NCI-H2196 treated with DMSO at 0.1 percent for 48 hours (cell line): ENCODE results near the gene CLDN7.

Experiments used
- DNase-seq: peaks from one replicate; lab custom pipeline; 2025; ENCODE audit not compliant: unreplicated experiment; lab: John Stamatoyannopoulos, UW

Gene CLDN7

DNA sequence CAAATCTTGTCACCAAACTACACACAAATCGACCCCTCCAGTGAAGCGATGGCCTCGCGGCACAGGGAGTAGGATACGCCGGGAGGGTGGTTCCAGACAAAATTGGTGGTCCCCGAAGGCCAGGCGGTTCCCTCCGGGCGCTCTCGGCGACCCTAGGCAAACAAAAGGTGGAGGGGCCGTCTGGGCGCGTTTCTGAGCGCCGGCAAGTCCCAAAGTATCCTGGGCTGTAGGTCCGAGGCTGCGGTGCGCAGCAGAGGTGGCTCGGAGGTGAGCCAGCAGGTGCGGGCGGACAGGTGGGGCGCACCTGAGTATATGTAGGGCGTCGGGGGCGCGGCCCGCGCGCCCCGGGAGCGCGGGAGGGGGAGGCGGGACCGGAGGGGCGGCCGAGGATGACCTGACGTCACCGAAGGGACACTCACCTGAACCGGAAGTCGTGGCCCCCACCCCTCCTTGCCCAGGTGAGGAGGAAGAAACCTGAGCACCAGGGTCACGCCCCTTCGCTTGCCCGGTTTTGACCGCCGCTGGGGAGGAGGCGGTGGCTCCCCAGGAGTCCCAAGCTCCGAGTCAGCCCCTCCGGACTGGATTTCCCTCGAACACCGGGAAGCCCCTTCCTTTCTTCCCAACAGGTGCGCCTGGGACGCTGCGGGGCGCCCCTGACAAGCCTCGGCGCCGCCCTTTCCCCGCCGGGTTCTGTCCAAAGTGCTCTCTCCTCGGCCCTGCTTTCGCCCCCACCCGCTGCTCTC, at the start of gene CLDN7:
TSS of gene CLDN7 (minus strand) at position 287 of the 743 bp plus-strand sequence. CDS start 435 bp downstream, outside the sequence.
- DNase-seq: peak; percentile 53

DNA sequence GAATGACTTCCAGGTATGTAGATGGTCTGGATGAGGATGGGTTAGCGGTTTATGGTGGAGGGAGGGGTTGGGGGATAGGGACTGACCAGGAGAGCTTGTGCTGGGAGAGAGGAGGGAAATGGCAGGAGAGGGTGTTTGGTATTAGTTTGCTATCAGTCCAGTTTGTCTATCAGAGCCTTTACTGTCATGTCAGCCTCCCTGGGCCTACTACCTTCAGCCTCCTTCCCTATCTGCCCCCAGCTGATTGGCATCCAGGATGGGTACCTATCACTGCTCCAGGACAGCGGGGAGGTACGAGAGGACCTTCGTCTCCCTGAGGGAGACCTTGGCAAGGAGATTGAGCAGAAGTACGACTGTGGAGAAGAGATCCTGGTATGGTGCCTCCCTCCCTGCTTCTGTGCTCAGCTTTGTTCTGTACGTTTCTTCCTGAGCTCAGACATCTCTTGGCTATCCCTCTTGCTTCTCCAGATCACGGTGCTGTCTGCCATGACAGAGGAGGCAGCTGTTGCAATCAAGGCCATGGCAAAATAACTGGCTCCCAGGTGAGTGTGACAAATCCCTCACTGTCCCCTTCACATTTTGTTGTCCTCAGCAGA, 48.9 kb upstream of the CLDN7 start:
- no peak for DNase-seq

GRCh38 chr17:7309628-7310027, 47.4 kb upstream of the CLDN7 start:
- no peak for DNase-seq

- DNase-seq: peak; percentile 42
These were observed 46.6 kb upstream of the CLDN7 start for GRCh38 chr17:7308625-7309433.

DNA sequence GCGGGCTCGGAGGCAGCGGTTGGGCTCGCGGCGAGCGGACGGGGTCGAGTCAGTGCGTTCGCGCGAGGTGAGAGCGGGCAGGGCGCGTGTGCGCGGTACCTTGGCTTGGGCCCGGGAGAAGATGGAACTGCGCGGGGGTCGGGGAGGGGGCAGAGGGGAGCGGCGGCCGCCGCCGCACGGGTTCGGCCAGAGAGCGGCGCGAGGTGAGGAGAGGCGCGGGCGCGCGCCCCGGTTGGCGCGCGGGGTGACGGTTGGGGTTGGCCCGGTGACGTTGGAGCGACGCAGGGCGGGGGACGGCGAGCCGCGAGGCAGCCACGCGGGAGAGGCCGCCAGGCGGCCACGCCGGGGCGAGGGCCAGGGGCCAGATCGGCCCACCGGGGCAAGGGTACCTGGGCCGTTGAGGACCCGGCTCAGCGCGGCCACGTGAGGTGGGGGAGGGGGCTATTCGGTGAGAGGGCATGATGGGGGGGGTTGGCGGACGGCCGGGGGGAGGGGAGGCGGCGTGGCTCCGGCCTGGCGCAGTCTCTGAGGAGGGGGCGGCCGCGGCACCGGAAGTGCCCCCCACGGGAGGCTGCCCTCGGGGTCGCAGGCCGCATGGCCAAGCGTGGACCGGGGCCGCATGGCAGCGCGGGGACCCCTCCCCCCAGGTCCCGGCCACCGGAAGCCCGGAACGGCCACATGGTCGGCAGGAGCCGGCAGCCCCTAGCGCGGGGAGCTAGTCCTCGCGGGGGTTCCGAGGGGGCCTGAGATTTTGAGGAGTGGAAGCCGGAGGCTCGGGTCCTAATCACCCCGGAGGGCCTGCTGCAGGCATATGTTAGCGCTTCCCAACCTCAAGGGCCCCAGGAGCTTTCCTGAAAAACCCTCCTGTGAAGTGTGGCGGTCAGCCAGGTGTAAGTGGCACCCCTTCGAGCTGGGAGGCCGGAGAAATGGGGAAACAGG, 45.7 kb upstream of the CLDN7 start:
- no peak for DNase-seq

GRCh38 chr17:7306911-7307685, 44.8 kb upstream of the CLDN7 start, which contains the start of gene EIF5A:
TSS of gene EIF5A (plus strand) at chr17:7307628. CDS start at chr17:7309636, 2,008 bp downstream.
- peak; percentile 97 for DNase-seq

DNA sequence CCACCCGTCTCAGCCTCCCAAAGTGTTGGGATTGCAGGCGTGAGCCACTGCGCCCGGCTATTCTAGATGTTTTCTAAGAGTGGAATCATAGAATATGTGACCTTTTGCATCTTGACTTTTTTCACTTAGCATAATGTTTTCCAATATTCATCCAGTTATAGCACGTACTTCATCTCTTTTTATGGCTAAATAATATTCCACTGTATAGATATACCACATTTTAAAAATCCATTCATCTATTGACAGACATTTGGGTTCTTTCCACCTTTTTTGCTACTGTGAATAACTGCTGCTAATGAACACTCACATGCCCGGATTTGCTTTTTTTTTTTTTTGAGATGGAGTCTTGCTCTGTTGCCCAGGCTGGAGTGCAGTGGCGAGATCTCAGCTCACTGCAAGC, 41.9 kb upstream of the CLDN7 start:
- no peak for DNase-seq

DNA sequence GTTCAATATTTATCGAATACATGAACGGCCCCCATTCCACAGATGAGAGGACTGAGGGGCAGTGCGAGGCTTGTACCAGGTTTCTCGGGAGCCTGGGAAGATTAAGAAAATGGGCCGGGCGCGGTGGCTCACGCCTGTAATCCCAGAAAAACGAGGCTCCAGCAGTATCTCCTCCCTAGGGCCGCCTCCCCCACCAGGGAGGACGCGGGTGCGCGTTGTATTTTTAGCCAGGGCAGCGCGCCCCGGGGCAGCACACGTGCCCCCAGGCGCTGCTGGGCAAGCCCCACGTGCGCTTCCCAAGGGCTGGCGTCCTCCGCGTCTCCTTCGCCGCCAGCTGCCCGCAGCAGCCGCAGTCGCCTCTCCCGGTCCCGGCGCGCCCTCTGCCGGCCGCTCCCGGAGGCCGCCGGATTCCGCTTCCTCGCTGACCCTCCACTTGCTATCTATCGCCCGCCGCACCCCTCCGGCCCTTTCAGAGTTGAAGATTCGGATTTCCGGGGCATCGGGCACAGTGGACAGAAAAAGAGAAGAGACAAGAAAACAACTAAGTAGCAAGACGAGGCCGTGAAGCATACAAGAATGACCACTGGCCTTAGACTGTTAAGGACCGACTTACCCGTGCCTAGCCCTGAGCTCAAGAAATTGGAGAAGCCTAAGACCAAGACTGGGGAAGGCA, 34.0 kb upstream of the CLDN7 start:
- peak; percentile 40 for DNase-seq

- DNase-seq: no peak
These were observed 33.2 kb upstream of the CLDN7 start for GRCh38 chr17:7295230-7296180.

DNA sequence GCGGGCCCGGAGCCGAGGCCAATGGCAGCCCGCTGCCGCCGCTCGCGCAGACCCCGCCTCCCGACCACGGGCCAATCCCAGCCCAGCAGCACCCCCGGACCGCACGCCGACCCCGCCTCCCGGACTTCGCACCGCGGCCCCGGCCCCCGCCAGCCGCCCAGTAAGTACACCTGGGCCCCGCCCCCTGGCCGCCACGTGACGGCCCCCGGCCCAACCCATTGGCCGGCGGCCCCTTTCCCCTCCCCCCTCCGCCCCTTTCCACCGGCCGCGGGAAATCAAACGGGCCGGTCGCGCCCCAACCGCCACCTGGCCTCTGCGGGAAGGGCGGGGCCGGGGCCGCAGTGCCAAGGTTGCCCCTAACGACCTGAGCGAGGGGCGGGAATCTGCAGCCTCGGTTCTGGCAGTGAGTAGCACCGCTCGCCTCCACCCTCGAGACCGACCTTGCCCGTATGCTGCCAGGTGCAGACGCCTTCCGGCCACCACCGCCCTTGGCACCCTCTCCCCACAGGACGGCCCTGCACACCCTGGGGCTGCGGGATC, 32.4 kb upstream of the CLDN7 start, which contains the start of gene YBX2:
TSS of gene YBX2 (minus strand) at position 26 of the 540 bp plus-strand sequence. CDS start 139 bp downstream, outside the sequence.
- peak; percentile 93 for DNase-seq

DNA sequence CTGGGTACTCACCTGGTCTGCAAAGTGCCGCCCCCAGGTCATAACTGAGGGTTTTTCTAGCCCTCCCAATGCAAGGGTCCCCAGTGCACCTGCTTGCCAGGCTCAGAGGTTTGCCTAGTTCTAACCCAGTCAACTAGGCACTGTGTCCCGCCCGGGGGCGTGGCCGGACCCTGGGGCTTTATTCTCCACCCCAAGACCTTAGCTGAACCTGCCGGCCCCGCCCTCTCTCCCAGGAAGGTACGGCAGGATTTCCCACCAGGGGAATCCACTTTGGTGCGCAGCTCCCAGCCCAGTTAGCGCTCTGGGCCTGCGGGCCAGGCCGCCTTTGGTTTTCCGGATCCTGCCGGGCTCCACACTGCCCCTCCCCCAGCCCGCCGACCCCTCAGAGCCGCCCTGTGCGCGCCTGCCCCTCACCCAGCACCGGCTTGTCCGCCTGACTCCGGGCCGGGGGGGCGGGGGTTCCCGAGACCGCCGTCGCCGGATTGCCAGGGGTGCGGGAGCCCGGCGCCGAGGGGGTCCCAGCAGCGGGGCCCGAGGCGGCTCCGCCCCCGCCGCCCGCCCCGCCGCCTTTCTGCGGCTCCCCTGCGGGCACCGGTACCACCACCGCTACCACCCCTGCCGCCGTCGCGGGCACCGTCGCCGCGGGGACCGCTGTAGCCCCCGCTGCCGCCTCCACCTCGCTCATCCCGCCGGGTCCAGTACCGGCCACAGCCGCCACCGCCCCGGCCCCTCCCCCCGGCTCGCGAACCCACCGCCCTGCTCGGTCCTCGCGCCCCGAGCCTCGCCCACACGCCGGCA, 31.7 kb upstream of the CLDN7 start:
- DNase-seq: peak; percentile 22

DNA sequence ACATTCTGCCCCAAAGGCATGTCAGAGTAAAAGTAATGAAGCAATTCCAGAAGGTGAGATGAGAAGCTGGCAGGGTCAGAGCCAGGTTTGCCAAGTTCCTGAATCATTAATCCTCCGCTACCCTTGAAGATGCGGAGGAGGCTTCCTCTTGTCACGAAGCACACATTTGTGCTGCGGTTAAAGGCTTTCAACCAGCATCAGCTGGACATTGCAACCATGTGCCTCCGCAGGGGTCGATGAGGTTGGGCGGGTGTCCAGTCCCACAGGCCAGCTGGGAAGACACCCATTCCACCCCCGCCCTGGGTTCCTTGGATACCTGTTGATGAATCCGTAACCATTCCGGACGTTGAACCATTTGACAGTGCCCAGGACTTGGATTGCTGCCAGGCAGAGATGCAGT, 30.9 kb upstream of the CLDN7 start:
- no peak for DNase-seq

- DNase-seq: no peak
These were observed 30.5 kb upstream of the CLDN7 start for GRCh38 chr17:7292729-7293128.

DNA sequence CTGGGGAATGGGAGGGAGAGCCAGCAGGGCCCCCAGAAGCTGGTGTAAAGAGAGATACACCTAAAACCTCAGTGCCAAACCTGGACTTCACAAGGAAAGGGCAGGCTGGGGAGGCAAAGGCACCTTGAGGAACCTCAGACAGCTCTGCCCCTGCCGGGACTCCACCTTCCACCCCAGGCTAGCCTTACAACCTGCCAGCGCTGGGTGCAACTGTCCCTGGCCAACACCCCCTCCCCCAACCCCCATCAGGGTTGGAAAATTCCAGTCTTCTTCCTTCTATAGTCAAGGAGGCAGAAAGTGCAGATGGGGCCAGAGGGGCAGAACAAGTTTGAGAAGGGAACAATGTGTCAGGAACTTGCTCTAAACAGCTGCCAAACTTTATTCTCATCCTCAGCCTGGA, 29.9 kb upstream of the CLDN7 start:
- DNase-seq: no peak

DNA sequence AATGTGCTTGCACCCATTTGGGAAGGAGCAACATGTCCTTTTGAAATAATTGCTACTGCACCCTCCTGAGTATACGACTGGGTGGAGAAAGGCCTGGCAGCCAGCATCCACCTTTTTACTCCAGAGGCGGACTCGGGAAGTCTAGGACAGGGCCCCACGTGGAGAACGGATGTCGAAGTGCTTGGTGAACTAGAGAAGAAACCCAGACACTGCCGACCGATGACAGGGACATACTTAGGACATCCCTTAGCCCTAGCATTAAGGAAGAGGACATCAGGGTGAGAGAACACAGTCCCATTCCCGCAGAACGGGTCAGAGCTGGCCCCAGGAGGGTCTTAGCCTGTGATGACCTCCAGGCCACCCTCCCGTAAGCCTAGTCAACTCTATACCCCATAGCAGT, 28.4 kb upstream of the CLDN7 start:
- no peak for DNase-seq

- DNase-seq: no peak
These were observed 27.9 kb upstream of the CLDN7 start for GRCh38 chr17:7290166-7290565.
